ENCODE measurements around the gene RAPGEF1.
"Not testable (repeated sequence)": the region's sequence is repeated elsewhere in the genome, so short reads cannot be mapped to it uniquely, and the experiment has no call there.

Gene RAPGEF1

GRCh38 chr9:131673531-131673930 lies 66.3 kb downstream of the RAPGEF1 start:
- DNase-seq: no peak

DNA sequence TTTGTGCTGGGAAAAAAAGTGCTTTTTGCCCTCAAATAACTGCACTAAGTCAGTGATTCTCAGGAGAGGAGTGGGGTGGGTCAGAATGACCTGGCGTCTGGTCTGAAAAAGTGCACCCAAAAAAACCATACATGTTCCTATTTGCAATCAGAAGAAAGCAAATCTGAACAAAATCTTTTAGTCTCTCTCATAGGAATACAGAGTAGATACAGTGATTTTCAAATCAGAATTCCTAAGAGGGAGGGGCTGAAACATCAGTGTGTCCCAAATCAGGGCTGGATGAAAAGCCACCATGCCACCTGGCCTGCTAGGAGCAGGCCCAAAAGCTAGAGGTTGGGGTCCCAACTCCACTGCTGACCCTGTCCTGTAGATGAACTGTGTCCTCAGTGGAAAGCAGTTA lies 66.8 kb downstream of the RAPGEF1 start:
- no peak for DNase-seq

- DNase-seq: no peak
These were observed 67.4 kb downstream of the RAPGEF1 start for GRCh38 chr9:131672451-131672850.

DNA sequence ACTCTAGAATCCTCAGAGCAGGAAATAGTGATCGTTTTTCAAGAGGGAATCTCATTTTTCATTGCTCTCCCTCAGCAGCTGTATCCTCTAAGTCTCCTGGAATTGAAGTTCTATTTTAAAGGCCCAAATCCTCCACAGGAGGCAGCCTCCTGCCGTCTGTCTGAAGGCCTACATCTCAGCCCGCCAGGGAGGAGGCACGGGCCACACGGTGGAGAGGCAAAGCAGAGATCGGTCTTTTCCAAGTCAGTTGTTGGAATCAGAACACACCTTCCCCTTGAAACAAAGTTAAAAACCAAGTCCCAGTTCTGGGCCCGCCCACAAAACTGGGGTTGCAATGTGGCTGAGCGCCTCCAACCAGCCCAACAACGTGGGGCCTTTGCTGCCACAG lies 68.7 kb downstream of the RAPGEF1 start:
- no peak for DNase-seq

GRCh38 chr9:131670247-131671132 lies 69.4 kb downstream of the RAPGEF1 start:
- DNase-seq: peak in 4 of 58 donors; percentile 19 to 51 (median 30)

DNA sequence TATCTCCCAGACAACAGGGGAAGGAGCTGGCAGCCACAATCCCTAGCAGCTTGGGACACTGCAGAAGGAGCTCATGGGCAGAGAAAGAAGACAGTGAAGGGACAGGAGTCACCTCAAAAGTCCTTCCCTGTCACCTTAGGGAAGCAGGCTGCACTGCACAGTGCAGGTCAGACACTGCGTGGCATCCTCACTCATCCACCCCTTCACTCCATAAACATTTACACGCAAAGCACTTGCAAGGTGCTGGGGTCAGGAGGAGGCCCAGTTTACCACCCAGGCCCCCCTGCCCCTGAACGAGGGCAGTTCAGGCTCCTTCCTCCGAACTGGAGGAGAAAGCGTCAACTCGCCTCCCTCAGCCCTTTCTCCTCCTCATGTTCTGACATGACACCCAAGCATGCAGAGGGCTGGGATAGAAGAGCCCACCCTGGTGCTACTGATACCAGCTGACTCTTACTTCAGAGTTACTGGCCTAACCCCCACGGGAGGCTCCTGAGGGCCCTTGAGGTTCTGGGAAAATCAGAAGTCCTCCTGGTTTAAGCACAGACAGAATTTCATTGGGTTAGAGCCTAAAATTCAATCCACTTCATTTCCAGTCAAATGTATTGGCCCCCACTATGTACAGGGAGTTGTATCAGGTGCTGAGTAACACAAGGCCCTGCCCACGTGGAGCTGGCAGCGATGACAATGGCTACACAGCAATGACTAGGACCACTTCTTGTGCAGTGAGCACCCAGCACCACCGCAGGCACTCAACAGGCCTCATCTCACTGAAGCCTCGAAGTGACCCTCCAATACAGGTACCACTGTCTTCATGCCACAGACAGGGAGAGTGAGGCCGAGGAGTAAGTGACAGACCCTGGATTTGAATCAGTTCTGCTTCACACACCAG lies 70.4 kb downstream of the RAPGEF1 start:
- DNase-seq: no peak

GRCh38 chr9:131668439-131669268 lies 71.2 kb downstream of the RAPGEF1 start:
- DNase-seq: peak in 3 of 58 donors; percentile 34 to 56 (median 42)

- DNase-seq: no peak
These were observed 71.8 kb downstream of the RAPGEF1 start for GRCh38 chr9:131668057-131668438.

- DNase-seq: no peak
These were observed 72.3 kb downstream of the RAPGEF1 start for GRCh38 chr9:131667576-131667975.

GRCh38 chr9:131666774-131667173 lies 73.1 kb downstream of the RAPGEF1 start:
- no peak for DNase-seq

GRCh38 chr9:131666029-131666428 lies 73.8 kb downstream of the RAPGEF1 start:
- DNase-seq: no peak

- no peak for DNase-seq
These were observed 76.6 kb downstream of the RAPGEF1 start for GRCh38 chr9:131663288-131663687.

GRCh38 chr9:131662289-131662621 lies 77.6 kb downstream of the RAPGEF1 start:
- not testable (repeated sequence) for DNase-seq

- no peak for DNase-seq
These were observed 78.1 kb downstream of the RAPGEF1 start for GRCh38 chr9:131661568-131662288.

GRCh38 chr9:131660466-131661405 lies 79.1 kb downstream of the RAPGEF1 start:
- peak in 9 of 58 donors; percentile 16 to 45 (median 26) for DNase-seq

DNA sequence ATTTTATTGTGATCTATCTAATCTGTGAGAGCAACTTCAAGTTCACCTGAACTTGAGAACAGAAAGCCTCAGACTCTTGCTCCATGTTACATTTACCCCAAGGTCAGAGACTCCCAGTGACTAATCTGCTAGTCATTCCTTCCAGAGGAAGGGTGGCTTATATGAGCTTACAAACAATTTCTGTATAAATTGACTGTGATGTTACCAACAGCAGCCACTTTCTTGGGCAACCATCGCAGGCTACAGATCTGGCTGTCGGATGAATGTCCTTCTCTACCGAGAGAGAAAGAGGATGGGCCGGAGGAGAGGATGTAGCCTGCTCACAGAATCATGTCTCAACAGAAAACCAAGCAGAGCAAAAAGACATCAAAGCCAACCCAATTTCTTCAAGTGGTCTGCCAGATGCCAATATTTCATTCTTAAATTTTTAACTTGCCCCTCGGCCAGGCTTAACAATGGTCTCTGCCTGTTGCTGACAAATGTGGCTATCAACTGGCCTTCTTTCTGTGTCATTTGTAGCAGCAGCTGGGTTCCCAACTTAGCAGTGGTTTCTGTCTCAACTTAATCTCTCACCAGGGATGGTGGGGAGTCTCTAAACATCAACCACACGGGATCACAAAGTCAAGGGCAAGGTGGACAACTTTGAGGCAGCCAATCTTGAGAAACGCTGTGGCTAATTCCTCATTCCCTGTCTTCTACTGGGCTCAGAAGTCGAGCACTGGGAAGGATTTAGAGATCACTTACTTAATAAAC lies 81.3 kb downstream of the RAPGEF1 start:
- DNase-seq: no peak

GRCh38 chr9:131657940-131658339 lies 81.9 kb downstream of the RAPGEF1 start:
- no peak for DNase-seq

GRCh38 chr9:131657456-131657855 lies 82.4 kb downstream of the RAPGEF1 start:
- DNase-seq: no peak

- no peak for DNase-seq
These were observed 82.9 kb downstream of the RAPGEF1 start for GRCh38 chr9:131657037-131657377.
